Measurements from ENCODE around the gene HCRTR1. TPM values are rescaled to one million over a fixed set of nuclear protein-coding genes. Genes with fewer than 3 reads are reported as not detected.

Gene HCRTR1
- total RNA-seq, 2 experiments from 2014 or later, result not detected

DNA sequence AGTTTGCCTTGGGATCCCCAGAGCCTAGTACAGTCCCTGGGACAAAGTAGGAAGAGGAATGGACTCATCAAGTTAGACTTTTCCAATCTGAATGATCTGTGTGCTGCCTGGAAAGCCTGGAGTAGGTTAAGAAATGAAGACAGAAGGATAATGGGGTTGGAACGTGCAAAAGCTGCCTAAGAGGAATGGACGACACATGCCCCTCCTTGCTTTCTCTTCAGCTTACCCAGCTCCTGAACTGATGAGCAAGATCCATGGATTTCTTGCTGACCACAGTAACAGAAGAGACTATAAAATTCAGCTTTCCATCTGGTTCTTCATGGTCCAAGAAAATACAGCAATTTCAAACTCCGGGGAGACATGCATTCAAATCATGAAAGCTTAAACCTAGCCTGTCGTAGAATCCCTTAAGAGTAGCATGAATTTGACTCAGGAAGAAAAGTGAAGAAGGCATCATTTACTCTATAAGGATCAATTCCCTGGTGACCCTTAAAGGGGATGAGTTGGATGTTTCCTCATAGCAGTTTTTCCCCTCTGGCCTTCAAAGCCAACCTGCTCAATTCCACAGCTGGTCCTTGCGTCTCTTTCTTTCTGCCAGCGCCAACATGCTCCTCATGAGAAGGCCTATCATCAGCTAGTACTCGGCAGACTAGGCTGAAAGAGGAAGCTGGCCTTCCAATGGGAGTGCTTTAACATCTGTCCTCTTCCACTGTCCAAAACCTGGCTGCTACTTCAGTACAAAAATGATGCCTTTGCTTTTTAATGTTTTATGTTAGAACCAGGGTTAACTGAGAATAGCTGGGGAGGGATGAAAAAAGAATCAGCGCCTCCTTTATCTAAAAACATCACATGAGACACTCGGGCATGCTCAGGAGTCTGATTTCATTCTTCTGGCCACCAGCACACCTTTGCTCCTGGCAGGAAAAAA lies 32.9 kb downstream of the HCRTR1 start:
- no peaks in the 10 kb centered on the region for H3K36me3 ChIP-seq (ENCODE audit: insufficient read depth, low read length)
- Mint-ChIP-seq H3K9me3 (no peaks in the 10 kb centered on the region), H3K27ac (no peak overlapping the region), H3K4me3 (no peak overlapping the region), H3K36me3 (ENCODE audit: low read depth) (no peaks in the 10 kb centered on the region), H3K27me3 (no peaks in the 10 kb centered on the region), H3K4me1 (ENCODE audit: low read depth) (peaks cover 7% of the 10 kb centered on the region)
- peaks cover 0 to 4% of the 10 kb centered on the region in 2 experiments for H3K9me3 ChIP-seq (ENCODE audit: control insufficient read depth in 1 of 2, insufficient read depth in 1 of 2, low read length in 2 of 2)
- H3K4me1 ChIP-seq (ENCODE audit: insufficient read depth, low read length), result peaks cover 8% of the 10 kb centered on the region
- CTCF ChIA-PET, result interaction anchor here (1.3 kb wide), 1 partner anchor 138 kb away, joined by 3 read pairs; no protein-coding TSS in a partner anchor
- intact Hi-C loops (cut with DNase I, micrococcal nuclease), result no loop called here
- no peak for TF ChIP-seq CTCF (IDR thresholded peaks at IDR 0.05)
- H3K27me3 ChIP-seq (ENCODE audit: control insufficient read depth in 1 of 2, insufficient read depth in 2 of 2, low read length in 2 of 2), result no peaks in the 10 kb centered on the region
- no peak overlapping the region for H3K4me3 ChIP-seq (ENCODE audit: low read length)
- no peak for ATAC-seq (ENCODE audit: poor library complexity)
- no peak for DNase-seq
- POLR2A ChIA-PET, result interaction anchor here (0.7 kb wide), 1 partner anchor 262 kb away, joined by 3 read pairs; no protein-coding TSS in a partner anchor
- no peak overlapping the region for H3K27ac ChIP-seq (ENCODE audit: low read depth in 1 of 2, low read length in 2 of 2)

- Mint-ChIP-seq H3K36me3 (ENCODE audit: low read depth) (no peaks in the 10 kb centered on the region), H3K9me3 (no peaks in the 10 kb centered on the region), H3K4me3 (no peak overlapping the region), H3K27ac (no peak overlapping the region), H3K4me1 (ENCODE audit: low read depth) (peaks cover under 1% of the 10 kb centered on the region), H3K27me3 (no peaks in the 10 kb centered on the region)
- Histone ChIP-seq H3K27ac (ENCODE audit: low read depth in 1 of 2, low read length in 2 of 2) (no peak overlapping the region), H3K4me3 (ENCODE audit: low read length) (no peak overlapping the region), H3K27me3 (ENCODE audit: control insufficient read depth in 1 of 2, insufficient read depth in 2 of 2, low read length in 2 of 2) (no peaks in the 10 kb centered on the region), H3K4me1 (ENCODE audit: insufficient read depth, low read length) (peaks cover 2% of the 10 kb centered on the region), H3K36me3 (ENCODE audit: insufficient read depth, low read length) (no peaks in the 10 kb centered on the region), H3K9me3 (ENCODE audit: control insufficient read depth in 1 of 2, insufficient read depth in 1 of 2, low read length in 2 of 2) (peaks cover 0 to 4% of the 10 kb centered on the region in 2 experiments)
- DNase-seq (no peak), ATAC-seq (ENCODE audit: poor library complexity) (no peak)
- intact Hi-C loops (cut with DNase I, micrococcal nuclease), result no loop called here
- no peak for TF ChIP-seq CTCF (IDR thresholded peaks at IDR 0.05)
- ChIA-PET POLR2A (interaction anchor here (0.7 kb wide), 1 partner anchor 262 kb away, joined by 3 read pairs; no protein-coding TSS in a partner anchor), CTCF (interaction anchor here (1.3 kb wide), 1 partner anchor 138 kb away, joined by 3 read pairs; no protein-coding TSS in a partner anchor)
Measured at GRCh38 chr1:31651089-31651420, 33.6 kb downstream of the HCRTR1 start.

- Histone ChIP-seq H3K27me3 (ENCODE audit: control insufficient read depth in 1 of 2, insufficient read depth in 2 of 2, low read length in 2 of 2) (no peaks in the 10 kb centered on the region), H3K27ac (ENCODE audit: low read depth in 1 of 2, low read length in 2 of 2) (no peak overlapping the region), H3K36me3 (ENCODE audit: insufficient read depth, low read length) (no peaks in the 10 kb centered on the region), H3K4me3 (ENCODE audit: low read length) (no peak overlapping the region), H3K9me3 (ENCODE audit: control insufficient read depth in 1 of 2, insufficient read depth in 1 of 2, low read length in 2 of 2) (peaks cover 0 to 4% of the 10 kb centered on the region in 2 experiments), H3K4me1 (ENCODE audit: insufficient read depth, low read length) (no peaks in the 10 kb centered on the region)
- no peaks in the 10 kb centered on the region for H3K27me3 Mint-ChIP-seq
- no peaks in the 10 kb centered on the region for H3K36me3 Mint-ChIP-seq (ENCODE audit: low read depth)
- no peak for TF ChIP-seq CTCF (IDR thresholded peaks at IDR 0.05)
- POLR2A ChIA-PET, result no interaction called here
- CTCF ChIA-PET, result no interaction called here
- no peak for DNase-seq
- H3K27ac Mint-ChIP-seq, result no peak overlapping the region
- H3K4me3 Mint-ChIP-seq, result no peak overlapping the region
- no peaks in the 10 kb centered on the region for H3K4me1 Mint-ChIP-seq (ENCODE audit: low read depth)
- no peaks in the 10 kb centered on the region for H3K9me3 Mint-ChIP-seq
- intact Hi-C loops (cut with DNase I, micrococcal nuclease), result no loop called here
- no peak for ATAC-seq (ENCODE audit: poor library complexity)
Measured at GRCh38 chr1:31651766-31652165, 34.3 kb downstream of the HCRTR1 start.

Measured in CD4-positive, alpha-beta T cell (primary cell).